Fibroblast of skin of right biceps (primary cell): ENCODE results near the gene PKIG.

ENCODE experiments used
- DNase-seq: peaks from one replicate; pipeline ENCODE4 v3.0.0-alpha.2; 2013

Gene PKIG

DNA sequence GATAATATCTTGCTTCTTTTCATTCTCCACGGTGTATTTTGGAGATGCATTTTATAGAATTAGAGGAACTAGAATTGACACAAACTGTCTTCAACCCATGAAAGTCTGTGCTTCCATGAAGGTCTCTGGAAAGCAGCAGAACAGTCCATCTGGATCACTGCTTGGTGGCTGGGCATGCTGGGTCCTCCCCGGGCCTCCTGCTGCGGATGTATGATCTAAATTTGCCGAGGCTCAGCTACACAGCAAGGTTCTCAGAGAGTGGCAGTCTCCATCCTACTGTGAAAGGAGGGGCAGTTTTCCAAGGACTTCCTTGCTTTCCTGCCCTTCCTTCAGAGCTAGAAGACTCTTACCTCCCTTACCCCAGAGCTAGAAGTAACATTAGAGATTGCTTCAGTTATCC, 15.1 kb downstream of the PKIG start:
- DNase-seq = no peak

DNA sequence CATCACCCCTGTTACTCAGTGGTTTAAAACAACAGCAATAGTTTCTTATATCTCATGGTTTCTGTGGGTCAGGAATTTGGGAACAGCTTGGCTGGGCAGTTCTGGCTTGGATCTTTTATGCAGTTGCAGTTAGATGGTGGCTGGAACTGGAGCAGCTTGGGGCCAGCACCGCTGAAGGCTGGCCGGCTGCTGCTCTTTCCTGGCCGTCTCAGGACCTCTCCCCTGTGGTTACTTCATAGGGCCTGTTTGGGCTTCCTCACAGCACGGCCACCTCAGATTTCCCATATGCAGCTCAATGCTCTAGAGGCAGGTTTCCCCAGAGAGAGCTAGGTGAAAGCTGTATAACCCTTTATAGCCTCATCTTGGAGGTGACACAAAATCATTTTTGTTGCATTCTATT, 15.6 kb downstream of the PKIG start:
- no peak for DNase-seq

DNA sequence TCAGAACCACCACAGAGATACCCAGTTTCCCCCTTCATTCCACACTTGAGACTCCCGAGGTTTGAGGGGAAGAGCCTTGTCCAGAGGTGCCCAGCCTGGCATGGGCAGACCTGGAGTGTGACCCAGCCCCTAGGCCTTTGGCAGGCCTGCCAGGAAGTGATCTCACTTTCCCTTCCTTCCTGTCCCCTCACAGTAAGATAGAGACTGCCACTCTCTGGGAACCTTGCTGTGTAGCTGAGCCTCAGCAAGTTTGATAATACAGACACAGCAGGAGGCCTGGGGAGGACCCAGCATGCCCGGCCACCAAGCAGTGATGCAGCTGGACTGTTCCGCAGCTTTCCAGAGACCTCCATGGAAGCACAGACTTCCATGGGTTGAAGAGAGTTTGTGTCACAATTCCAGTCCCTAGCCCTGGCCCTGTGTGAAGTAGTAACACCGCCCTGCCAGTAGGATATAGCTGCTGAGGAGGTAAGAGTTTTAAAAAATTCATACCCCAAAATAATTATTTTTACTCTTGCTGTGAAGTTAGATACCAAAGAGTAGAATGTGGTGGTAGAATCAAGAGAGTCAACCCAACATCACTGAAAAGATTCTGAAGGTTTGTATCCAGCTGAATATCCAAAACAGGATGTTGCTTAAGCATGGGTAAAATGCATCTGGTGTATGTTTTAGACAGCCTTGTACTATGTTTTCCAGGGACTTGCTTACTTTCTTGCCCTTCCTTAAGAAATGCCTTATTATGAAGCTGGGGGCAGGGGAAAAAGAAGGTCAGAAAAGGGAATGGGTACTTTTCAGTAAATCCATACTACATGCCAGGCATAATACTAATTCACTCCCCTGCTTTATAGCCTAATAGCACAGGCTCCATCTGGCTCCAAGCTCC, 16.3 kb downstream of the PKIG start:
- DNase-seq = no peak

DNA sequence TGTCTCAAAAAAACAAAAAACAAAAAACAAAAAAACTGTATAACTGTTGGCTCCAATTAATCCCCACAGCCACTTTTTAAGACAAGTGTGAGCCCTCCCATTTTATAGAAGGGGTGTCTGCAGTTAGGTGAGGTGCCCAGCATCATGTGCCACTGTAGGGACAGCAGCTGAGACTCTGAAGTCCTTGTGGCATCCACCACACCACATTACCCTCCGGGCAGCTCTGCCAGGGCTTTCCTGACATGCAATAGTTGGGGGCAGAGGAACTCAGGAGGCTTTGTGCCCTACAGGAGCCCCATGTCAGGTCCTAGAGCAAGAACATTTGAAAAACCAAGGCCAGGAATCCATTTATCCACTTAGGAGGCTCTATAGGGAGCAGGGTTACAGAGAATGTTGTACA, 17.3 kb downstream of the PKIG start:
- DNase-seq = no peak

DNA sequence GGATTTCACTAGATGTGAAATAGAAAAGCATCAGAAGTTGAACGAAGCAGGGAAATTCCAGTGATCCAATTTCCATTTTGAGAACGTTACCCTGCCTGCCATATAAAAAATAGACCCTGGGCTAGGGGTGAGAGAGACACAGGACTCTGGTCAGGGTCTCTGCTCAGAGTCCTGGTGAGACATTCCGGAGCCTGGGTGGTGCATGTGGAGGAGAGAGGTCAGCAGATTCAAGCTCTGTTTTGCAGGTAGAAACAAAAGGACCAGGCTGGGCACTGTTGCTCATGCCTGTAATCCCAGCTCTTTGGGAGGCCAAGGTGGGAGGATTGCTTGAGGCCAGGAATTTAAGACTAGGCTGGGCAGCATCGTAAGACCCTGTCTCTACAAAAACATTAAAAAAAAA, 17.9 kb downstream of the PKIG start:
- DNase-seq = no peak

DNA sequence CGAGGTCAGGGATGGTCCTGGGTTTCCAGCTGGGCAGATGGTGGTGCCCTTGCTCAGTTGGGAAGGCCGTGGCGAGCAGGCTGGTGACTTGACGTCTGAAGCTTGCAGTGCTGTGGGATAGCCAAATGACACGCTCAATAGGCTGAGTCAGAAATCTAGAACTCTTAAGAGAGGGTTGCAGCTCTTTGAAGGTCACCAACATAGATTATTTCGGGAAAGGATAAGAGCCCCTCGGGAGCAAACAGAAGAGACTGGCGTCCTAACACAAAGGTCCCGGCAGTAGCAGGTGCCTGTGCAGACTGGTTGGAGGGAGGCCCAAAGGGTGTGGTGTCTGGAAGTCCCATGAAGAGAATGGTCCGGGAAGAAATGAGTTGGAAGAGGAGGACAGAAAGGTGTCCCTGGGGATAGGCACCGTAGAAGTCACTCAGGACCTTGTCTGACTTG, 18.4 kb downstream of the PKIG start:
- DNase-seq = no peak

DNA sequence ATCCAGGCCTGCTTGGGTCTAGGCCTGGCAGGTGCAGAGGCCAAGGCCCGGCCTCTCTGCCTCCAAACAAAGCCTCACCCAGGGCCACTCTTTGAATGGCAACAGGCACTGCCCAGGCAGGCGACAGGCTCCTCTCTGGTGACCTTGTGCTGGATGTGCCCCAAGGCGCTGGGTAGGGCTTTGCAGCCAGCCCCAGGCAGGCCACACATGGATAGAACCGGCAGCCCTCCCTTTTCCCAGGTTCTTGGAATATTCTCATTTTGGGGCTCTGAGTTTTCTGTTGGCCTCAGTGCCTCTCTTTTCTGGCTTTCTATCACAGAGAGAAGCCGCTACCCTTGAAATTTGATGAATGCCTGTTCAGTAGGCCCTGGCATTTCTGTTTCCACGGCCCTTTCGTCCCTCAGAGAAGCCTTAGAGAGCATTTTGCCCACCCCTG, 18.9 kb downstream of the PKIG start:
- DNase-seq = no peak

DNA sequence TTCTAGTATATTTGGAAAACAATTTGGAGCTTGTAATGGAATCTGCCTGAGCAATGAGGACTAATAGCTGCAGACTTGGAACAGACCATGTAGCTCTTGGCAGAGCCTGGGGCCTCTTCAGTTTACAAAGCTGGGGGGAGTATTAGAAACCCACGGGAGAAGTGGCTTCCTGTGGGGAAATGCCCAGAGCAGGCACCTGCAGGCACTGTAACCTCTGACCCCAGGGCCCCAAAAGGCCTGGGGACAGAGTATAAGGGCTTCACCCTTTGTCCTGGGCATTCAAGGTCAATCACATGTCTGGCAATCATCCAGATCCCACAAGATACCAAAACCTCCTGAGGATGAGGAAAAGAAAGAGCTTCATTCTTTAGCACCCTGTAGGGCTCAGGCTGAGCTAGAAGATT, 19.4 kb downstream of the PKIG start:
- DNase-seq = peak; percentile 71

DNA sequence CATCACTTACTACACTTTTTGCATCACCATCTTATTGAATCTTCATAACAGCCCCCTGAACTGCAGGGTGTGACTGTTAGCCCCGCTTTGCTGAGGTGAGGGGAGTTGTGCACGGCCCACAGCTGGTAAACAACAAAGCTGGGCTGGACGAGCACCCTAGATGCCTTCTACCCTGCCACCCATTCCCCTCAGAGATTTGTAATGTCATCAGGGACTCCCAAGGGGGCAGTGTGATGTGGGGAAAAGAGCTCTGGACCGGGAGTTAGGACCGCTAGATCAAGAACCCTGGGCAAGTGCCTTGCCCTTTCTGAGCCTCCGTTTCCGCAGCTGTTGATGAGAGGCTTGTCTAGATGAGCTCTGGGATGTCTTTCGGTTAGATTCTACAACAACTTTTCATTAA, 20.9 kb downstream of the PKIG start:
- DNase-seq = no peak

DNA sequence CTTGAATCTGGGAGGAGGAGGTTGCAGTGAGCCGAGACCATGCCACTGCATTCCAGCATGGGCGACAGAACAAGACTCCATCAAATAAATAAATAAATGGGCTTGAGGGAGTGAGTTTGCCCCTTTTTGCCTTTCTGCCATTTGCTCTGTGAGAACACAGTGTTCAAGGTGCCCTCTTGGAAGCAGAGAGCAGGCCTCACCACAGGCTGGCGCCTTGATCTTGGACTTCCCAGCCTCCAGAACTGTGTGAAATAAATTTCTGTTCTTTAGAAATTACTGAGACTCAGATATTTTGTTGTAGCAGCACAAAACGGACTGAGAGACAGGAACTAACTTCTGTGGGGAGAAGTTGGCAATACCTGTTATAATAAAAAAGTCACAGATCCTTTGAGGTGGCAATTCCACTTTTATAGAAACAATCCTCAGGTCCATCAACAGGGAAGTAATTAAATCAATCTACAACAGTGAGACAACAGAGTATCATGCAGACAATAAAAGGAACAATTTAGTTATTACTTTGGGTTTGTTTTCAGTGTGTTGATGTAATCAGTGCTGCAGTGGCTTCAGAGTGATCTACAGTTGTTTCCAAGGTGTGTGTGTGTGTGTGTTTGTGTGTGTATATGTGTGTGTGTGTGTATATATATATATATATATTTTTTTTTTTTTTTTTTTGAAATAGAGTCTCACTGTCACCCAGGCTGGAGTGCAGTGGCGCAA, 24.5 kb downstream of the PKIG start:
- DNase-seq = no peak

DNA sequence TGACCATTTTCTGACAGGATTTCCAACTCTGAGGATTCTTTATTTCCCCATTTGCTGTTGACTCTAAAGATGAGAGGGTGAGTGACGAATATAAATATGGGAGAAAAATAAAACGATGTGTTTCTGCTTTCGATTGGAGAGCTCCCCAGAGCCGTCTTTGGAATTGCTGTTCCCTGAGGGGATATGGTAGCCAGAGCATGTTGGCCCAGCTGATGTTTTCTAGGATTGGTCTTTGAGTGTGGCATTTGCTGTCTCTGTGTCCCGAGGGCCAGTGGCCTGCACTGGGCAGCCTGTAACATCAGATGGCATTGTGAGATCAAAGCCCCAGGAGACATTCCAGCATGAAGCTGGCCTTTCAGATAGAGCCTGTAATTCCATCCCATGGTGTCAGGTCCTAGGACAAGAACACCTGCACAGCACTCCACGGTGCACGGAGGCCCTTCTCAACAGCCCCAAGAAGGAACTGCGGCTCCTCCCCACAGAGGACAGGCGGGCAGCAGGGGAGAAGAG, 26.7 kb downstream of the PKIG start:
- DNase-seq = no peak

DNA sequence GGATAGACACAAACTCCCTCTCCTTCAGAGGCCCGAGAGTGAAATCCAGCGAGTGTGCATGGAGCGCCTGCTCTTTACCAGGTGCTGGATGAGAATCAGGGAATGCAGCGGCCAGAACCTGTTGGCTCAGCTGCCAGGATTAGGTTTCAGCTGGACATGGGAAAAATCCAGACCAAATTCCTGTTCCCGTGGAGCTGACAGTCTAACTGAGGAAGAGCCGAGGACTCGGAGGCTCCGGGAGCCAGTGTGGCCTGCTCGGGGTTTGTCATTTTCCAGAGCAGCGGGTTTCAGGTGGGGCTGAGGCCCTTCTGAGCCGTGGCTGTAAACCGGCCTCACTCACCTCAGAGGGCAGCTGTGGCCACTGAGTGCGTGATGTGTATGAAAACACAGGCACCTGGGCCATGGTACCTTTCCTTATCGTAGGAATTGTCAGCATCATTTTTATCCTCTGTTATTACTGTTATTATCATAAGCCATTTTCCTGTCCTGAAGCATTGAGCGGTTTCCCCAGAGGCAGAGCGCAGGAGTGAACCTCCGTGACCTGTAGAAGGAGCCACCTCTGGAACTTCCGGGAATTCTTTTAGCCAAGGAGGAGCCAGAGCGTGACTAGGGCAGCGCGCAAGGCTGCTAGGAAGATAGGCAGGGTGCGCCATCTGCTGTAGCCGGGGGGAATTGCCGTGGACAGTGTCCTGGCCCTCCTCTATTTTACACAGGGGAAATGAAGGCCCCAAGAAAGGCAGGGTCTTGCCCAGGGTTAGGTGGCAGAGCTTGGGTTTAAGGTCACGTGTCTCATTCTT, 27.3 kb downstream of the PKIG start:
- DNase-seq = peak; percentile 84

DNA sequence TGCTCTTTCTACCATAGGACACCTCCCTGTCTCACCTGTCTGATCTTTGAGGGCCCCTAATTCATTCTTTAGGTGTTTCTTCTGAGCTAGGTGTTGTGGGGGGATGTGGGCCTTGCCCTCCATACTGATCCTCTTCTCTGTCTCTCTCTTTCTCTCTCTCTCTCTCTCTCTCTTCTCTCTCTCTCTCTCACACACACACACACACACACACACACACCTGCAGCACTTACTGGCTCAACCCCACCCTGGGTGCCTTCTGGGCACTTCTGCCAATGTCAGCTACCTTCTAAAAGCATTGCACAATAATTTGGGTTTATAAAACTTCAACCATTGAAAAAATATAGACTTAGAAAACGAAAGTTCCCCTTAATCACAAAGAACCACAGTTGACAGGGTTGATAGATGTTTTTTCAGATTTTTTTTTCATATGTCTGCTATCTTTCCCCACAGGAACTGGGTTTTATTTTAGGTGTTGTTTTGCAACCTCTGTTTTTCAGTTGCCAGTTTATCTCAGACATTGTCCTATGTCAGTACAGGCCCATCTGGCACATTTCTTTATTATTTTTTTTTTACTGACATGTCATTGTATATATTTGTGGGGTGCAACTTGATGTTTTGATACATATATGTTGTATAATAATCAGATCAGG, 28.1 kb downstream of the PKIG start:
- no peak for DNase-seq

DNA sequence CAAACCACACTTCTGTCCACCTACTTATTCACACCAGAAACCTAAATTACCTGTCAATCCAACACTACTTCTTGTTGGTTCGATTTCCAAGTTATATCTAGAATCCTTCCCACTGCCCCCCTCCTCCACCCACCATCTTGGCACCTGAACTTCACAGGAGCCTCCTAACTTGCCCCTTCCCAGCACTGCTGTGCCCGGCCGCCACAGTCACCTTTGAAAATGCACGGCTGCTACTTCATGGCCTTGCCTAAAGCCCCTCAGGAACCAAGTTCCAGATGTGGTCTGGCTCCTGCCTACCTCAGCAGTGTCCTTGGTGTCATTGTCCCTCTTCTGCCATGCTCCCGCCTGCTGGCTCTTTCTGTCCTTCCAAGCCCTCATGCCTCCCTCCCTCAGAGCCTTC, 31.2 kb downstream of the PKIG start:
- DNase-seq = no peak

DNA sequence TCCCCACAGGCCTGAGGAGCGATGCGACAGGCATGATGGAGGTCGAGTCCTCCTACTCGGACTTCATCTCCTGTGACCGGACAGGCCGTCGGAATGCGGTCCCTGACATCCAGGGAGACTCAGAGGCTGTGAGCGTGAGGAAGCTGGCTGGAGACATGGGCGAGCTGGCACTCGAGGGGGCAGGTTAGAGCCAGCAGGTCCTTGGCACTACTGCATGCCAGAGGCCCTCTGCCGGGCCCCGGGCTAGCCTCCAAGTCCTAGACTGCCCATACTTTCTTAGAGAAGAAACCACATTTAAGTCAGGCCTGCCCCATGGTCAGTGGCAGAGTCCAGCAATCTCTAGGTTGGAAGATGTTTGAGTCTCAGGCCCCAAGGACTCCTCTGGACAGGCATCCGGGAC, 32.1 kb downstream of the PKIG start:
- DNase-seq = no peak

DNA sequence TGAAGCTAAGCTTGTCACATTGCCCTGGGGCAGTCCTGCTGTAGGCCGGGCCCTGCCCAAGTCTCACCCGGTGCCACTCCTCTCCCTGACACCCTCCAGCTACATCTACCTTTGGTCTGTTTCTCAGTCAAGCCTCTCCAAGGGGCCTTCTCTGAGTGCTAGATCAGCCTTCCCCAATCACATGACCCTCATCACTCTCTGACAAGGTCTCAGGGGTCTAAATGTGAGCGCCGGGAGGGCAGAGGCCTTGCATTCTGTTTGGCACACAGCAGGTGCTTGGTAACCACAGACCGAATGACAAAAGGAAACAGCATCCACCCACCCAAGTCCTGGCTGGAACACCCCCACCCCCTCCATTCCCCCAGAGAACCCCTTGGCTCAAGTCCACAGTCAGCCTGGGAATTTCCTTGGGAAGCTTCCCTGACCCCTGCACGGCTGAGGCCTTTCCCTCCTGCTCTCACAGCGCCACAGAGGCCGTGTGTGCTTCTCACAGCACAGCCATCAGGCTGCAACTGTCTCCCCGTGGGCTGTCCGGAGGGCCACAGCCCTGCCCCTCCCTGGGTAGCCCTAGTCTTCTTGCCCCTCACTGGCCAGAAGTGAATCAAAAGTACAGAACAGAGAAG, 32.9 kb downstream of the PKIG start:
- no peak for DNase-seq

DNA sequence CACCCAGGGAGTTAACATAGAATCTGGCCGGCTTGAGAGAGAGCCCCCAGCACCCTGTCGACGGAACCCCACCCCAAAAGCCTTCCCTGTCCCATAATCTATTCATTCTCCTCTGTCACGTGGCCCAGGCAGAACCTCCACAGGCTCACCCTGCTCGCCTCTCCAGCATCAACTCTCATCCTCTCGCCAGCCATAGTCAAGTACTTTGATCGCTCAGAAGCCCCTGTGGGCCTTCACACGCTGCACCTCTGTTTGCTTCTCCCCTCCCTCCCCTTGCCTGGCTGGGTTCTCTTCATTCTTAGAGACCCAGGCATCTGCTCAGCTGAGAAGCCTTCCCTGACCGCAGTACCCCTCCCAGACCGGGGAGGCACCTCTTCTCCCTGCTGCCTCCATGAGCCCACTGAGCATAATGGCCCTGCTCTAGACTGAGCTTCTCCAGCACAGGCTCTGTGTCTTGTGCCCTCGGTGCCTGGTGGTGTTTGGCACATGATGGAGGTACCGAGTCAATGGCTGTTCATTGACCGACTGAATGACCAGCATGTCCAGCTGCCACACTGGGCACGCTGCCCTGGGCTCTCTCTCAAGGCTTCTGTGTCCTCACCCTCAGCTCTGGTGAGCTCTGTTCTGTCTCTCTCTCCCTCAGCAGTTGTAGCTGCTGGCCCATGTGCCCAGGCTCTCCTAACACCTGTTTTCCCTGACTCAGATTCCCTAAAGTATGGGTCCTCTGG, 33.7 kb downstream of the PKIG start:
- DNase-seq = no peak

DNA sequence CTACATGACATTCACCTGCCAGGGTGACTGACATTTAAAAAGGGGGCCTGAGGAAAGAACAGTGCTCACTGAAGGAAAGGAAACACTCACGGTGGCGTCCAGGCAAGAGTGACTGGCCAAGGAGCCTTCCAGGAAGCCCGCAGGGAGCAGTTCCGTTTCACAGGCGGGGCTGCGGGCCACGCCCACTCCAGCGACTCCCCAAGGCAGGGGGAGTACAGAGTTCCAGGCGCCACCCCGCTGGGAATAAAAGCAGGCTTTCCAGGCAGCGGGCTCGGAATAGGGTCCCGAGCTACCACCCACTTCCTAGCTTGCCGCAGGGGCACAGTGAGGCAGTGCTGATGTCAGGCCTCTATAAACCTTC, 34.2 kb downstream of the PKIG start:
- no peak for DNase-seq

DNA sequence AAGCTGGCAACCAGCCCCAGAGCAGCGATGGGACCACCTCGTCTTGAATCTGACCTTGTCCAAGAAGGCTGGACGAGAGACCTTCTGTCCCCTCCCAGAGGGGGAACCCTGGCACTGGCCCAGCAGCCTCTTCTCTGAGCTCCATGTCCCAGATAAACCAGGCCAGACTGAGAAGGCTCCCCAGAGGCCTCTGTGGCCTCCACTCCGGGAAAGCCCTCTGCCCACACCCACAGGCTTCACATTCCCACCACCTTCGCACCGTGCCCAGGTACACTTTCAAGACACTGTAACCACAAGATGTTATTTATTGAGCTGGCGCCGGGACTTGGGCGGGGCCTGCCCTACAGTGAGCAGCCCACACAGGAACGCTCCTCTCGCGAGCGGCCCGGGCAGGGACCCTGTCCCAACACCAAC, 35.9 kb downstream of the PKIG start:
- DNase-seq = no peak

DNA sequence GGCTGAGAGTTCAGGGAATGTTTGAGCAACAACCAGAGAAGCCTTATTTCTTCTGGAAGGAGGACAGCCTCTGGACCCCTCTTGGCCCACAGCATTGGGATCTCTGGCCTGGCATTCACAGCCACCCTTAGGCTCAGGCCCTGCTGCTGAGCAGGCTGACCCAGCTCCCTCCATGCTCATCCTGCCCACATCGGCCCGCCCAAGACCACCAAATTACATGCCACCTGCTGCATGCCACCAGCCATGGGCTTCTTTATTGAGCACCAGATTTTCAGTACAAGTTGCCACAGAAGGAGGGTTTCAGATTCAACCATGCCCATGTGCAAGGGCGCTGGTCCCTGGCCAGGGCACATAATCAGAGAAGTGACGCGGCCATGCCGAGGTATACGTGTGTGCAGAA, 36.9 kb downstream of the PKIG start:
- DNase-seq = no peak

DNA sequence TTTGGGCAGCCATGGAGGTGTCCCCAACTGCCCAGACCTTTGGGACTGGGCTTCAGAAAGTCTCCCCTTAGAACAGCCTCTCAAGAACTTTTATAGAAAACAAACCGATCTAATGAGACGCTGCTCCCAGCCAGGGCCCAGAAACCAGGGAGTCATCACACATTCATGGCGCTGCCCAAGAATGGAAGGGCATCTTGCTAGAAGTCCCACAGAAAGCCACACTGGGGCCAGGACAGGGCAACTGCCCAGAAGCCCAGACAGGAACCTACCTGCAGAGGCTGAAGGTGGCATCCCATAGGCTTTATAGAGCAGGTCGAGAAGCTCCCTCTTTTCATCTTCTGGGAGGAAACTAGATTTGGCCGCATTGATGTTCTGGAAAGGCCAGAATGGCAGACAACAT, 37.7 kb downstream of the PKIG start:
- DNase-seq = no peak

DNA sequence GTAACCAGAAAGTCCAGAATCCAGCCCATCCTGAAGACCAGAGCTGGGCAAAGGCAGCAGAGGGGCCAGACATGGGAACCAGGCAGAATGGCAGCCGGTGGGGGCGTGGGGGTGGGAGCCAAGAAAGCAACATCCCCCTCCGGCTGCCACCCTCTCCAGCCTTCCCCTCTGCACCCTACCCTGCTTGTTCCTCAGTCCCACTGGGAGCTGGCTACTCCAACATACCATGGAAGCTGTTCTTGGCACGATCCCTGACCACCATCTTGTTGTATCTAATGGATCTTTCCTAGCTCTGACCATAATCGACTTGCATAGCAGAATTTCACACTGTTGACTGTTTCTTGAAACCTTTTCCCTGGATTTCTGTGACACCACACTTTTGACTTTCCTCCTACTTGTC, 38.9 kb downstream of the PKIG start:
- no peak for DNase-seq
